Astrocyte of the spinal cord (primary cell): ENCODE results near the gene HMG20B.

ENCODE experiments used
- DNase-seq: peaks from one replicate; pipeline ENCODE4 v3.0.0; 2011; ENCODE audit warnings: low read depth, low spot score
- H3K4me3 ChIP-seq: 2 replicates; pipeline ENCODE4 v1.5.1; 2011; ENCODE audit warnings: low read depth, mild to moderate bottlenecking, low read length, moderate library complexity
- CTCF ChIP-seq: IDR thresholded peaks from 2 replicates; pipeline ENCODE4 v1.5.1; 2012; ENCODE audit warnings: low read depth, mild to moderate bottlenecking, low read length, inconsistent platforms
- in situ Hi-C: cut with HindIII; loops from 2 replicates; pipeline ENCODE4 v1.10.0; 2017; ENCODE audit warnings: low sequenced_read_pairs

The HMG20B gene

GRCh38 chr19:3617463-3617862 lies 44.7 kb downstream of the HMG20B start:
- no peak for DNase-seq
- no peak for TF ChIP-seq CTCF
- in situ Hi-C loops, result no loop called here

GRCh38 chr19:3618144-3618810 lies 45.5 kb downstream of the HMG20B start:
- no peak overlapping the region for H3K4me3 ChIP-seq
- peak; percentile 96 for TF ChIP-seq CTCF
- peak; percentile 29 for DNase-seq
- in situ Hi-C loops, result no loop called here

More at GRCh38 chr19:3617463-3617862, 44.7 kb downstream of the HMG20B start:
- no peak overlapping the region for H3K4me3 ChIP-seq

- TF ChIP-seq CTCF, result no peak
- in situ Hi-C loops, result no loop called here
- H3K4me3 ChIP-seq, result no peak overlapping the region
- no peak for DNase-seq
Measured at GRCh38 chr19:3618811-3619630, 46.3 kb downstream of the HMG20B start.

- DNase-seq, result no peak
- in situ Hi-C loops, result no loop called here
- H3K4me3 ChIP-seq, result no peak overlapping the region
- no peak for TF ChIP-seq CTCF
Measured at GRCh38 chr19:3619631-3620012, 46.9 kb downstream of the HMG20B start.

- DNase-seq, result no peak
- no peak overlapping the region for H3K4me3 ChIP-seq
- no peak for TF ChIP-seq CTCF
- in situ Hi-C loops, result no loop called here
Measured at GRCh38 chr19:3620145-3620816, 47.5 kb downstream of the HMG20B start.

- no peak overlapping the region for H3K4me3 ChIP-seq
- TF ChIP-seq CTCF, result no peak
- DNase-seq, result no peak
- in situ Hi-C loops, result no loop called here
Measured at GRCh38 chr19:3620817-3621547, 48.2 kb downstream of the HMG20B start.
